HG02973 (cell line): Measurements from ENCODE around the gene RBM20.
"Not testable (repeated sequence)": the region's sequence is repeated elsewhere in the genome, so short reads cannot be mapped to it uniquely, and the experiment has no call there.

Experiments used
- ATAC-seq: cut with Tn5 transposase; IDR thresholded peaks from one replicate; pipeline ENCODE4 v1.9.1; 2021; ENCODE audit warnings: moderate library complexity; ENCODE audit not compliant: unreplicated experiment

RBM20 gene

DNA sequence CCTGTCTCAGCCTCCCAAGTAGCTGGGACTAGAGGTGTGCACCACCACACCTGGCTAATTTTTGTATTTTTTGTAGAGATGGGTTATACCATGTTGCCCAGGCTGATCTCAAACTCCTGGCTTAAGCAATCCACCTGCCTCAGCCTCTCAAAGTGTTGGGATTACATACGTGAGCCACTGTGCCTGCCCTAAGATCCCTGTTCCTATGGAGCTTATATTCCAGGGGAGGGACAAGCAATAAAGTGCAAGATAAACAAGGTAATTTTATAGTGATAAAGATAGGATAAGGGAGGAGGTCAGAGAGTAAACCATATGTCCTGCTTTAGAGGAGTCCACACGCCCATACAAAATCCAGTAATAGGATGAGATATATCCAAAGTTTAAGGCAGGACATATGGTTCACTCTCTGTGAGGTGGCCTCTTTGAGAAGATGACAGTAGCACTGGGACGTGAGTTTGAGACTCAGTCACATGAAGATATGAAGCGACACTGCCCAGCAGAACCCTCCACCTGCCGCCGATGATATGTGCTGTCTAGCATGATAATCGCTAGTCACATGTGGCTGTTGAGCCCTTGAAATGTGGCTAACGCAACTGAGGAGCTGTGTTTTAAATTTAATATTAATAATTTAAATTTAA is 114.1 kb downstream of the RBM20 start:
- no peak for ATAC-seq

DNA sequence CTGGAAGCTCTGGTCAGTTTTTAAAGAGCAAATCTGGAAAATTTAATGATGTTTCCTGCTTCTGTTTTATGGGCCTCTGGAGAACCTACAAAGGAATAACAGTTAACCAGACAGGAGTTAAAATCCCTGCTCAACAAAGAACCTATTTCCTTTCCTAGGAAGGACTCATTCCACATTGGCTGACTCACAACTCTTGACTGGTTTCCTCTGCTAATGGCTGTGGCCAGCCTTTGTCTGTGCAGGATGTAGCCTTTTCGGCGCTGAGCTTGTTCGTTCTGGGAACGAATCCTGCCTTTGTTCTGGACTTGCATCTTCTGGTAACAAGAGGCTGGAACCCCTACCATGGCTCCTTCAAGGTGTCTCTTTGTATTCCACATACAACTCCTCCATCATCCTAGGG is 114.8 kb downstream of the RBM20 start:
- ATAC-seq: no peak

DNA sequence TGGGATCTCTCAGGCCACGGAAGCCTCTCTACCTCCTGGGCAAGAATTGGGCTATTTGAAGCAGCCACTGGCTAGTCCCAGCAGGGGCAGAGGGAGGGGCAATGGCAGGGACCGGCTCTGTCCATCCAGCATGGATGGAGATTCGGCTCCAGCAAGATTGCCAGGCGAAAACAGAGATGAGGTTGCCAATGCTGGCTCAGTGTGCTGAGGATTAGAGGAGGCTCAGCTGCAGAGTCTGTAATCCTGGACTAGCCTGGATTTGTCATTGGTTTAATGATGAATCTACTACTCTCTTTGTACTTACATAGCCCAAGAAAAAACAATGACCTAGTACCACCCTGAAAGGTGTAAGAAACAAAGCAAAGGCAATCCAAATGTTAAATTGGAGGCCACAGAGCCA is 115.4 kb downstream of the RBM20 start:
- no peak for ATAC-seq

DNA sequence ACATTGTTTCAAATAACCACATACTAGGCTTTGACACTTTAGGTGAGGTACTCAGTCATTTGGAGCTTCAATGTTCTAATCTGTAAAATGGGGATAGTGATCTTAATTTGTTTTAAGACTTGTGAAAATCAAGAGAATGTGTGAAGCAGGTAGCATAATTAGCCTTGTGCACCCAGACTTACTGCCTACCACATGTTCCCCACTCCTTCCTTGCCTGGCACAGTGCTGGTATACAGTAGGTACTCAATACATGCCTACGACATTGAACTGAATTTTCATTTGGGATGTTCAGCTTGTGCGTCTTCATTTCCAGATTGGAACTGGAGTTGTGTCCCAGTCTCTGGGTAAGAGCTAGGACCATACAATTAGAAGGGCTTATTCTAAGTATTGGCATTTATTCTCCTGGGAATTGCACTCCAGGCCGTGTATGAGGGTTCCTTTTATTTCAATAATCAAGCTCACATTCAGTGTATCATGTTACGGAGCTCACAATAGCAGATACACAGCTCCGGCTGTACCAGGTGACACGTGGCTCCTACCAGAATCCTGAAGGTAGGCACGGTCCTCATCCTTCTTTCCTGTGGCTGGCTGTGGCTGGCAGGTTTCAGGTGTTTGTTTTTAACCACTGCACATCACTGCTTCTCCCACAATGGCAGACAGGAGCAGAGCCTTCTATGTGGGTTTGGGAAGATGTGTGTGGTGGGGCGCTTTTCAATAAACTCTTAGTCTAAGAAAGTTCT is 118.1 kb downstream of the RBM20 start:
- no peak for ATAC-seq

DNA sequence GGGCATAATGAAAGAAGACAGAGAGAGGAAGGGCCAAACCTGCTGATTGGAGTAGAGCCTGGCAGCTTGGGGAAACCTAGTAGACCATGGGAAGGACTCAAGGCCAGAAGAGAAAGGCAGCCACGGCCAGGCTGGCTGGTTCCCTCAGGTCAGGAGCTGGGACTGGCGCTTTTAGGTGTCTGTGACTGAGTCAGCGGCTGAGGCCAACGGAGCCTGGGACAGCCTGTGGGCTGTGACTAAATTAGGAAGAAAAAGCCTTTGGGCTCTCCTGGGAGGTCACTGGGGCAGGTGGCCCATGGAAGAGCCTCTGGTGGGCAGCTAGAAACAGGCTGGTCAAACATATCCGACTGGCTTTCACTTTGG is 118.7 kb downstream of the RBM20 start:
- ATAC-seq: no peak

DNA sequence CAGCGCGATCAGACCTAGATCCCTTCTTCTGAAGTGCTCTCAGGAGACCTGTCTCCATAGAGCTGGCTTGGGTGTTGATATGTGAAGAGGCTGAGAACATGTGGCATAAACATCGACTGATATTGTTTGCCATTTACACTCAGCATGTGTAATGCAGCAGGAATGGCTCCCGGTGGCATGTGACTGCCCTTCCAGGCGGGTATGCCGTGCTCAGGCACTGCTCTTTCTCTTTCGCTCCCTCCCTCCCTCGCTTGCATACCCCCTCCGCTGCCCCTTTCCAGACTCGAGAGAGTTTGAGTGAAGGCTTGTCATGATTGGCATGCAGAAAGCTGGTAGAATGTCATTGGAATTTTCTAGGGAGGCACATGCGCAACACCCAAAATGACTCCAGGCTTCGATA is 120.2 kb downstream of the RBM20 start:
- no peak for ATAC-seq

DNA sequence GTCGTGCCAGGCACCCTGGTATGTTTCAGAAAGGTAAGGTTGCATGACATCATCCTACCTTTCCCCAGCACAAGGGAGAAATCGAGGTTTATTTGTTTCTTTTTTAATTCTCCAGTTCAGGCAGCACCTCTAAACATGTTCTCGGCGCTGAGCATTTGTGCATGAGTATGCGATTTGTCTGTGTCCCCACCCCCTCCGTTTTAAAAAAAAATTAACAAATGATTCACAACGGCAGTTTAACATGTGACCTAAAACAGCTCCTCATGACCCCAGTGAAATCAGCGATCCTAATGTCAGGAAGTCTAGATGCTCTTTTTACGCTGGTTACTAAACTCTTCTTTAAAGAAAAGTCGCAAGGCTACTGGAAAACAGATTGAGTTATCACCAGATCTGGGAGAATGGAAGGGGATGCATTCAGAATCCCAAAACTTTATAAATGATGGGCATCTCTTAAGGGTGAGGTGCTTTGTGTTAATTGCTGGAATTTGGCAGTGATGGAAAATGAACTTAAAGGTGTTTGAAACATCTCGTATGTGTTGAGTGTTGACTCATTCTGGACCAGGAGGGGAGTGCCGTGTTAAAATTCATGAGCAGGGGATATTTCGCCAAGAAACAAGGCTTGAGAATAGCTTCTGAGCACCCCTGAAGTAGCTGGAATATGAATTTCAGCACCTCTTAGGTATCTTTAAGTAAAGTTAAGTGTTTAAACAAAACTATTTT is 120.8 kb downstream of the RBM20 start:
- no peak for ATAC-seq

DNA sequence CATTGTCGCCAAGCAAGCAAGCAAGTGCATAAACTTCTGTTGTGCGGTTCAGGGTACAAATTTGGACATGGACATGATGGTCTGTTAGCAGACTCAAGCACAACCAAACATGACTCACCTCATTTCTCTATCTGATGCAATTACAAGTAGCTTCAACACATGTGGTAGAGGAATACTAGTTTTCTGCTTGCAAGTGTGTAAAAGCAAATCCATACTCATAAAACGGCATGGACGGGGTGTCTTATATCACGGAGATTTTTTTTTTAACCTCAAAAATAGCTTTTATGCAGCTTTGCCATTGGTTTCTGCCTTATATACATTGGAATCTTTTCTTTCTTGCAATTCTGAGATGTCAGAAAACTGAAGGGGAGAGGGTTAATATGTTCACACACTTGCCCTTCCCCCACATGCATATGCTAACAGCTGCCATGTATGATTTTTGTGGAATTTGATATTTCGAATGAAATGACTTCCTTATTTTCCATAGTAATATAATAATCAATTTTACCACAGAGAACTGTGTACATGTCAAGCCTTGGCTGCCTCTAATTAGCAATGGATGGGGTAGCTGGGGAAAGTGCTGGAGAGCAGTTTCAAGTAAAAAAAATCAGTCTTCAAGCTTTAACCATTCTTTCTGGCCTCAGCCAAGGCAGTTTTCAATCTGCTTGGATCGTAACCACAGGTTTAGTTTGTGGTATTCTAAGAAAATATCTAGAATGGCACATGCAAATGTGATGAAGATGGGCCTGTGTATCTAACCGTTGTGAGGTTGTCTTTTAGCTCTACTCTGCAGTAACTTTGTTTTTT is 121.6 kb downstream of the RBM20 start:
- no peak for ATAC-seq

- ATAC-seq: not testable (repeated sequence)
Measured at GRCh38 chr10:110767601-110768000, 123.5 kb downstream of the RBM20 start.

GRCh38 chr10:110770243-110770642 is 126.1 kb downstream of the RBM20 start:
- no peak for ATAC-seq

- ATAC-seq: no peak
Measured at GRCh38 chr10:110771486-110771885, 127.3 kb downstream of the RBM20 start.

- no peak for ATAC-seq
Measured at GRCh38 chr10:110771991-110772390, 127.9 kb downstream of the RBM20 start.

GRCh38 chr10:110772454-110773025 is 128.4 kb downstream of the RBM20 start:
- ATAC-seq: no peak

DNA sequence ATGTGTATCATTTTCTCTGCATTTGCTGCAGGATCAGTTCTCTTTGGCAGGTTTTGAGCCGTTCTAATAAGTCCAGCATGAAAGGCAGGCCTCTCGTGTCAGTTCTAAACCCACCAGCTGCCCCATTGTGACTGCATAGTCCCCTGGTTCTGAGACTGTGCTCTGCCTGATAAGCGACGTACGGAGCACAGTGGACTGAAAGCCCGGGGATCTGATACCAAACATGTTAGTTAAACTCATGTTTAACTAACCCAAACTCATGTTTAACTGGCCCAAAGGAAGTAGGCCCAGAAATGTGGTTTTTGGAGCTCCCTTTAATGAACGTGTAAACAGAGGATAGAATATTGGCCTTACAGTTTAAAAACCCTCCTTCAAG is 129.5 kb downstream of the RBM20 start:
- ATAC-seq: no peak

DNA sequence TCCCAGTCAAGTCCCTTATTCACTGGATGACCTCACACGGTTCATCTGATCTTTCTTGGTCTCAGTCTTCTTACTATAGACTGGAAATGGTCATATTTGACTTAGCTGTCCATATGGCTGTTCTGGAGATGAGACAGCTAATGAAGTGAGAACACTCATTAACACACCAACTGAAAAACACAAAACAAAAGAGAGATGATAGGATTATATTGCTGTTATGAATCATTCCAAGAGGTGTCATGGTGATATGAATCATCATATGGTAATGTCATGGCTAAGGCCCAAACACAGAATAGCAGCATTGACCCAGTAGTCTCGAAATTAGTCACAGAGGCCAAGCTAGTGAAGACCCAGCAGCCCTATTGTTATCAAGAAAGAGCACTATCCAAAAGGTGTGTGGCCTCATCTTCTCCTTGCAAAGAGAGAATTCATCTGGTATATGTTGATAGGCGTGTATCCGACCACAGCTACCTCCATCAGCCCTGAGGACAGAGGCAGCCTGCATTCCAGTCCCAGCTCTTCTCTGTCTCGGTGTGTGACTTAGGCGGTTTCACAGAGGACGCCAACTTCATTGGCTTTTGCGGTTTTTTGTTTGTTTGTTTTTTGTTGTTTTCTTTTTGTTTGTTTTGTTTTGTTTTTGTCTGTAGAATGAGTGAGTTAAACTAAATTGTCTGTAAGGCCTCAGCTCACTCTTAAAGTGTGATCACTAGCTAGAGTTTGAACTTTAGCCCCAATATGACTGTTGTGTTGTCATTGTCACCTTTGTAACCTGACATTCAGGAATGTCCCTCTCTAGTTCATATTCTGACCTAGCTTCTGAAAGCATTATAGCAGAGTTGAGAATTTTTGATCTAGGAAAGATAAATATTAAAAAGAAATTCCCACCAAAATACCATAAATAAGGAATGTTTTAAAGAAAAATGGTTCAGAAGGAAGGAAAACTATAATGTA is 130.2 kb downstream of the RBM20 start:
- ATAC-seq: peak; percentile 98

GRCh38 chr10:110775020-110775375 is 130.9 kb downstream of the RBM20 start:
- ATAC-seq: no peak

- no peak for ATAC-seq
Measured at GRCh38 chr10:110775406-110775805, 131.3 kb downstream of the RBM20 start.

GRCh38 chr10:110777017-110777416 is 132.9 kb downstream of the RBM20 start:
- no peak for ATAC-seq

- ATAC-seq: no peak
Measured at GRCh38 chr10:110777661-110778060, 133.5 kb downstream of the RBM20 start.

DNA sequence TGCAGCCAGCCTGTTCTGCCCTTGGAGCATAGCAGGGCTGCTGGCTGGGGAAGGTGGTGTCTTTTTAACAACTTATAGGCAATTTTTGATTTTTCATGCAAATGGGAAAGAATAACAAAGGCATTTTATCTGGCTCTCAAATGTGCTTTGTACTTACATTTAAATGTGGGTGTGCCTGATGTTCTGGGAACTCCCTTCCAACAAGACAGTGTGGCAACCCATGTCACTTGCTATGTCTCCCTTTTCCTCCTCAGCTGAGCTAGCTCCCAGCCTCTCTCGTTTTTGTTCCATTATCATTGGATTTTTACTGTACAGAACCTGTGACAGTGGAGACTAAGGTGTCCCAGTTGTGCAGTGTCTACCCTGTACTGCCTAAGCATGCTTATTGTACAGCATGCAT is 134.1 kb downstream of the RBM20 start:
- ATAC-seq: no peak
